ENCODE results near the gene KIF23. TPM values are rescaled to one million over a fixed set of nuclear protein-coding genes. Genes with fewer than 3 reads are reported as not detected.

The KIF23 gene
- total RNA-seq, 1 experiment from 2014 or later, result 83.7 TPM

DNA sequence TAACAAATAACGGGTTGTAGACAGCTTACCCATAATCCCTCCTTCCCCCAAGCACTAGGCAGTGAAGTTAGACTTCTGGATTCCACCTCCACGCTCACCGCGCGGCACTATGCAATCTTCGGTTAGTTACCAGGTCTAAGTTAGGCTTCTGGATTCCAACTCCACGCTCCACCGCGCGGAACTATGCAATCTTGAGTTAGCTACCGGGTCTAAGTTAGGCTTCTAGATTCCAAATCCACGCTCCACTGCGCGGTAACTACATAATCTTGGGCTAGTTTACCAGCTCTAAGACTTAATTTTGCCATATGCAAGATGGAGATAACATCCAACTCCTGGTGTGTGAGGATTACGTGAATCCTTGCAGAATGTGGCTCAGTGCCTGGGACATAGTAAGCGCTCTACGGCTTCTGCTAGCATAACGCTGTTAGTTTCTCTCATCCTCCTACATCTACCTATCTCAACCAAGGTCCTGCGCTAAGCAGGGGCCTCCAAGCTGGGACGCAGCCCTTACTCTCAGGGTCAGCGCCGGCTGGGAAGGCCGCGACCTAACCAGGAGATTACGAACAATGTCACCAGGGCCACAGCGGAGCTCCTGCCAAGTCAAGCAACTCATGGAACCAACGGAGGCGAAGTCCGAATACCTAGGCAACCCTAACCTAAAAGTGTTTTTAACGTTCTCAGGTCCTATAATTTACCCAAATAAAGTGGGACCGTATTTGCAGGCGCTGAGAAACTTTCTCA lies 38.0 kb downstream of the KIF23 start:
- CTCF ChIA-PET, result interaction anchor here (0.7 kb wide), 1 partner anchor 10 kb away, joined by 3 read pairs; no protein-coding TSS in a partner anchor
- TF ChIP-seq EGR1 (IDR thresholded peaks at IDR 0.05; ENCODE audit: low read depth) (no peak), RAD21 (IDR thresholded peaks at IDR 0.05; ENCODE audit: low read depth) (no peak), EZH2 (IDR thresholded peaks at IDR 0.05) (no peak), FOSL1 (IDR thresholded peaks at IDR 0.05; ENCODE audit: low read depth) (no peak), ZNF274 (IDR thresholded peaks at IDR 0.05; ENCODE audit: low read depth, low read length) (no peak), EZH2phosphoT487 (IDR thresholded peaks at IDR 0.05; ENCODE audit: borderline replicate concordance) (no peak), JUND (IDR thresholded peaks at IDR 0.05) (no peak), SP1 (IDR thresholded peaks at IDR 0.05; ENCODE audit: low read depth) (no peak), ZFX (IDR thresholded peaks at IDR 0.05) (no peak), POLR2A (IDR thresholded peaks at IDR 0.05; ENCODE audit: borderline replicate concordance, extremely low read depth, insufficient read depth, insufficient read length) (no peak), ELF1 (IDR thresholded peaks at IDR 0.05; ENCODE audit: borderline replicate concordance, low read depth) (no peak), TCF7L2 (IDR thresholded peaks at IDR 0.05; ENCODE audit: borderline replicate concordance, extremely low read depth, insufficient read depth, insufficient read length) (no peak), SRF (IDR thresholded peaks at IDR 0.05; ENCODE audit: low read depth) (no peak), CBX3 (IDR thresholded peaks at IDR 0.05; ENCODE audit: low read depth) (no peak), CEBPB (IDR thresholded peaks at IDR 0.05; ENCODE audit: low read depth) (no peak), POLR2AphosphoS5 (IDR thresholded peaks at IDR 0.05; ENCODE audit: low read depth, low read length) (no peak), SIN3A (IDR thresholded peaks at IDR 0.05; ENCODE audit: low read depth) (no peak)
- TF ChIP-seq, protein P1, sequence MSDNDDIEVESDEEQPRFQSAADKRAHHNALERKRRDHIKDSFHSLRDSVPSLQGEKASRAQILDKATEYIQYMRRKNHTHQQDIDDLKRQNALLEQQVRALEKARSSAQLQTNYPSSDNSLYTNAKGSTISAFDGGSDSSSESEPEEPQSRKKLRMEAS (IDR thresholded peaks at IDR 0.05), result no peak
- TF ChIP-seq, protein P2, sequence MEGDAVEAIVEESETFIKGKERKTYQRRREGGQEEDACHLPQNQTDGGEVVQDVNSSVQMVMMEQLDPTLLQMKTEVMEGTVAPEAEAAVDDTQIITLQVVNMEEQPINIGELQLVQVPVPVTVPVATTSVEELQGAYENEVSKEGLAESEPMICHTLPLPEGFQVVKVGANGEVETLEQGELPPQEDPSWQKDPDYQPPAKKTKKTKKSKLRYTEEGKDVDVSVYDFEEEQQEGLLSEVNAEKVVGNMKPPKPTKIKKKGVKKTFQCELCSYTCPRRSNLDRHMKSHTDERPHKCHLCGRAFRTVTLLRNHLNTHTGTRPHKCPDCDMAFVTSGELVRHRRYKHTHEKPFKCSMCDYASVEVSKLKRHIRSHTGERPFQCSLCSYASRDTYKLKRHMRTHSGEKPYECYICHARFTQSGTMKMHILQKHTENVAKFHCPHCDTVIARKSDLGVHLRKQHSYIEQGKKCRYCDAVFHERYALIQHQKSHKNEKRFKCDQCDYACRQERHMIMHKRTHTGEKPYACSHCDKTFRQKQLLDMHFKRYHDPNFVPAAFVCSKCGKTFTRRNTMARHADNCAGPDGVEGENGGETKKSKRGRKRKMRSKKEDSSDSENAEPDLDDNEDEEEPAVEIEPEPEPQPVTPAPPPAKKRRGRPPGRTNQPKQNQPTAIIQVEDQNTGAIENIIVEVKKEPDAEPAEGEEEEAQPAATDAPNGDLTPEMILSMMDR (IDR thresholded peaks at IDR 0.05 in 2 of 3, conservative IDR thresholded peaks at IDR 0.05 in 1 of 3; ENCODE audit: borderline replicate concordance in 1 of 3, insufficient read depth in 1 of 3, low read depth in 2 of 3, low read length in 2 of 3), result no peak
- TF ChIP-seq, protein P3, sequence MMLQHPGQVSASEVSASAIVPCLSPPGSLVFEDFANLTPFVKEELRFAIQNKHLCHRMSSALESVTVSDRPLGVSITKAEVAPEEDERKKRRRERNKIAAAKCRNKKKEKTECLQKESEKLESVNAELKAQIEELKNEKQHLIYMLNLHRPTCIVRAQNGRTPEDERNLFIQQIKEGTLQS (IDR thresholded peaks at IDR 0.05), result no peak
- H3K27ac ChIP-seq (ENCODE audit: low read depth, low read length), result peak overlapping the region; percentile 83
- peak overlapping the region; percentile 30 for H2AFZ ChIP-seq (ENCODE audit: low read depth, low read length, poor library complexity, severe bottlenecking)
- H3K27me3 ChIP-seq (ENCODE audit: insufficient read depth, low read length), result no peaks in the 10 kb centered on the region
- H3K4me3 ChIP-seq (replicated peaks in 1 of 2; ENCODE audit: low read depth in 1 of 2, low read length in 2 of 2), result peak overlapping the region; percentile 96 to 98
- intact Hi-C loops (cut with micrococcal nuclease), result no loop called here
- H3K36me3 ChIP-seq (ENCODE audit: control insufficient read depth in 1 of 2, insufficient read depth in 2 of 2, low read length in 2 of 2), result peaks cover 40 to 54% of the 10 kb centered on the region in 2 experiments
- peak overlapping the region; percentile 98 for H3K9ac ChIP-seq (ENCODE audit: low read length)
- H3K9me2 ChIP-seq (ENCODE audit: insufficient read depth), result no peaks in the 10 kb centered on the region
- no TSS peak for BruUV-seq (replicated peaks)
- no peak for DNase-seq (ENCODE audit: low read depth, low spot score)
- POLR2A ChIA-PET, result interaction anchor here (0.8 to 3.9 kb wide), 9 partner anchors 10 to 393 kb away, joined by 3 to 43 read pairs (median 4); partner anchors contain the start of gene KIF23
- peaks cover 9 to 20% of the 10 kb centered on the region in 2 experiments; a peak in 3 of 4 replicates for H3K4me1 ChIP-seq (ENCODE audit: control insufficient read depth in 1 of 2, insufficient read depth in 2 of 2, low read length in 2 of 2)
- peaks cover 34% of the 10 kb centered on the region; the same call in 1 of the 2 replicates for H4K20me1 ChIP-seq (ENCODE audit: insufficient read depth)
- H3K79me2 ChIP-seq (ENCODE audit: insufficient read depth, low read length), result peaks cover 34% of the 10 kb centered on the region
- H3K4me2 ChIP-seq (ENCODE audit: low read length), result peak overlapping the region; percentile 83
- ATAC-seq, result peak; percentile 14
- RAD21 ChIA-PET (ENCODE audit: low non-redundant PET in 1 of 2, low total read pairs in 2 of 2, uncharacterized antibody in 2 of 2, unreplicated experiment in 2 of 2), result no interaction called here
- no peaks in the 10 kb centered on the region for H3K9me3 ChIP-seq (ENCODE audit: control insufficient read depth in 1 of 2, insufficient read depth in 1 of 2, low read depth in 1 of 2, low read length in 2 of 2)

Measured in HCT116 (cell line).